K562 (cell line): ENCODE data around the gene SEC14L3. TPM values are rescaled to one million over a fixed set of nuclear protein-coding genes. Genes with fewer than 3 reads are reported as not detected.

Source experiments
- ESRRA ChIP-seq: fragments of 450-650 bp; IDR thresholded peaks from 2 replicates; pipeline ENCODE4 v1.6.1; 2014; ENCODE audit warnings: low read depth, mild to moderate bottlenecking, moderate library complexity, borderline replicate concordance
- NR2C2 ChIP-seq, 2 experiments: fragments of 200-800 bp in 1 of 2; sonication (Bioruptor generic) in 1 of 2; sonication (generic) in 1 of 2; formaldehyde crosslinking in 1 of 2; IDR thresholded peaks; 2 replicates each; pipeline versions ENCODE4 v1.6.1 to v1.8.0; 2016 to 2022; ENCODE audit warnings: mild to moderate bottlenecking in 1 of 2, missing compliant biosample characterization in 1 of 2, missing genetic modification characterization in 1 of 2, missing genetic modification reagents in 1 of 2
- NRF1 ChIP-seq, 2 experiments: fragments of 450-650 bp; IDR thresholded peaks in 1 of 2; conservative IDR thresholded peaks in 1 of 2; 2 replicates each; pipeline ENCODE4 v1.6.1; 2014; ENCODE audit warnings: mild to moderate bottlenecking in 2 of 2
- PRDM10 ChIP-seq: fragments of 450-650 bp; IDR thresholded peaks from 2 replicates; pipeline ENCODE4 v1.6.1; 2018; ENCODE audit not compliant: partially characterized antibody
- RAD21 ChIP-seq, 2 experiments: fragments of 250-450 bp in 1 of 2; fragments of 450-650 bp in 1 of 2; sonication (Bioruptor Pico) in 1 of 2; formaldehyde crosslinking in 1 of 2; IDR thresholded peaks in 1 of 2; conservative IDR thresholded peaks in 1 of 2; 2 replicates each; pipeline versions ENCODE4 v1.4.0 to v1.8.0; 2020 to 2022; ENCODE audit warnings: mild to moderate bottlenecking in 2 of 2, moderate library complexity in 1 of 2
- RB1 ChIP-seq: fragments of 450-650 bp; IDR thresholded peaks from 2 replicates; pipeline ENCODE4 v1.6.1; 2017; ENCODE audit warnings: low read depth, mild to moderate bottlenecking
- RCOR1 ChIP-seq, 2 experiments: IDR thresholded peaks; 2 replicates each; pipeline ENCODE4 v1.6.1; 2012; ENCODE audit warnings: low read depth in 2 of 2, low read length in 2 of 2, borderline replicate concordance in 1 of 2, improper control_type of control experiment in 1 of 2
- ZNF592 ChIP-seq: fragments of 450-650 bp; IDR thresholded peaks from 2 replicates; pipeline ENCODE4 v1.6.1; 2017; ENCODE audit warnings: antibody characterized with exemption, mild to moderate bottlenecking
- polyA plus RNA-seq, 8 experiments: library from polyadenylated mRNA; depleted of rRNA in 4 of 8; stranded (reverse) in 5 of 8; unstranded in 3 of 8; fragments of >200 nt; fragmentation: Nextera tagmentation in 2 of 8; fragmentation: Illumina TruSeq in 1 of 8; extraction: Ambion mirVana in 2 of 8; extraction: Trizol in 1 of 8; gene quantifications; 2 replicates each; pipeline versions ENCODE4 v1.2.1 to v1.2.3, GENCODE V29; 2011 to 2014; ENCODE audit warnings: inconsistent platforms in 1 of 8, missing spikeins in 1 of 8
- total RNA-seq, 7 experiments: library from RNA; depleted of rRNA in 6 of 7; stranded (reverse); fragments of >200 nt in 6 of 7; fragmentation: Illumina TruSeq in 2 of 7; extraction: Trizol in 2 of 7; gene quantifications; 2 replicates each; pipeline versions ENCODE4 v1.2.1 to v1.2.3, GENCODE V29; 2011 to 2021; ENCODE audit warnings: low replicate concordance in 1 of 7
- TF ChIP-seq, protein P1 (sequence below), 2 experiments: IDR thresholded peaks; 2 replicates each; pipeline ENCODE4 v1.6.1; 2011; ENCODE audit warnings: borderline replicate concordance in 1 of 2, control low read depth in 1 of 2, low read depth in 1 of 2, low read length in 1 of 2, mild to moderate bottlenecking in 1 of 2, mixed read lengths in 1 of 2, moderate library complexity in 1 of 2; ENCODE audit not compliant: insufficient read depth in 1 of 2, insufficient read length in 1 of 2, poor library complexity in 1 of 2, severe bottlenecking in 1 of 2; ENCODE audit errors: extremely low read depth in 1 of 2

Gene SEC14L3
- total and polyA plus RNA-seq, 9 of the 15 experiments (the other 6 are each of a cell fraction or from before 2014, with no cell fraction given): not detected

- TF ChIP-seq NR2C2 (CRISPR knock-in tag; IDR thresholded peaks at IDR 0.05): no peak
- TF ChIP-seq NR2C2 (tag; IDR thresholded peaks at IDR 0.05): 0 out of 2 replicates have a peak, but pooled peaks have one; percentile 33
- no peak for TF ChIP-seq ZNF592
- 0 out of 2 replicates have a peak, but pooled peaks have one; percentile 16 for TF ChIP-seq RB1
- no peak for TF ChIP-seq NRF1 (conservative IDR thresholded peaks at IDR 0.05 in 1 of 2, IDR thresholded peaks at IDR 0.05 in 1 of 2)
- TF ChIP-seq PRDM10: peak; percentile 64
- TF ChIP-seq, protein P1, sequence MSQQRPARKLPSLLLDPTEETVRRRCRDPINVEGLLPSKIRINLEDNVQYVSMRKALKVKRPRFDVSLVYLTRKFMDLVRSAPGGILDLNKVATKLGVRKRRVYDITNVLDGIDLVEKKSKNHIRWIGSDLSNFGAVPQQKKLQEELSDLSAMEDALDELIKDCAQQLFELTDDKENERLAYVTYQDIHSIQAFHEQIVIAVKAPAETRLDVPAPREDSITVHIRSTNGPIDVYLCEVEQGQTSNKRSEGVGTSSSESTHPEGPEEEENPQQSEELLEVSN (IDR thresholded peaks at IDR 0.05; ENCODE audit: borderline replicate concordance in 1 of 2, extremely low read depth in 1 of 2, insufficient read depth in 1 of 2, insufficient read length in 1 of 2, low read depth in 1 of 2, low read length in 1 of 2, poor library complexity in 1 of 2, severe bottlenecking in 1 of 2): no peak
- TF ChIP-seq RCOR1 (IDR thresholded peaks at IDR 0.05; ENCODE audit: borderline replicate concordance in 1 of 2, low read depth in 2 of 2, low read length in 2 of 2): peak in 1 of 2 experiments; percentile 77; a peak in 2 of 4 replicates
- TF ChIP-seq ESRRA: peak; percentile 57
- peak; percentile 17 to 52; a peak in 2 of 4 replicates for TF ChIP-seq RAD21 (CRISPR knock-in tag; conservative IDR thresholded peaks at IDR 0.05 in 1 of 2, IDR thresholded peaks at IDR 0.05 in 1 of 2)
Observed at GRCh38 chr22:30426388-30427353, 45.1 kb downstream of the SEC14L3 start (continued).
